Measurements from ENCODE around the gene FAM181A.
A peak's percentile ranks its signal among the peaks of the same experiment; 100 is the strongest.

The FAM181A gene

GRCh38 chr14:93906341-93907329 is 20.5 kb upstream of the FAM181A start:
- Histone ChIP-seq H4K12ac (ENCODE audit: low read depth, low read length) (peak overlapping the region; percentile 22), H3K79me2 (ENCODE audit: control insufficient read depth, insufficient read depth, low read length, poor library complexity) (no peaks in the 10 kb centered on the region), H3K27me3 (ENCODE audit: insufficient read depth, low read length) (no peaks in the 10 kb centered on the region), H3K23ac (ENCODE audit: low read length) (no peak overlapping the region), H3K4ac (ENCODE audit: low read depth, low read length) (no peak overlapping the region), H3K4me1 (ENCODE audit: control insufficient read depth in 1 of 2, insufficient read depth in 2 of 2, low read length in 2 of 2) (no peaks in the 10 kb centered on the region), H3K79me1 (ENCODE audit: low read length) (peaks cover 2% of the 10 kb centered on the region), H2BK12ac (ENCODE audit: low read length) (no peak overlapping the region), H3K9me3 (ENCODE audit: insufficient read depth, low read depth, low read length) (peaks cover 3% of the 10 kb centered on the region), H3K9ac (ENCODE audit: low read length) (no peak overlapping the region), H3K4me2 (ENCODE audit: low read length) (no peak overlapping the region), H2BK5ac (ENCODE audit: low read depth, low read length, poor library complexity) (no peak overlapping the region), H4K8ac (ENCODE audit: low read depth, low read length) (peak overlapping the region; percentile 67), H3K4me3 (ENCODE audit: low read depth, low read length) (no peak overlapping the region), H2AFZ (ENCODE audit: insufficient read depth, low read length, poor library complexity) (peak overlapping the region; percentile 56), H3K18ac (ENCODE audit: low read length) (no peak overlapping the region), H3K27ac (ENCODE audit: low read depth, low read length) (no peak overlapping the region), H3K36me3 (ENCODE audit: control insufficient read depth in 1 of 2, insufficient read depth in 2 of 2, low read length in 2 of 2) (no peaks in the 10 kb centered on the region), H3K14ac (ENCODE audit: low read length) (no peak overlapping the region), H4K91ac (ENCODE audit: low read depth, low read length) (peak overlapping the region; percentile 39), H2AK5ac (ENCODE audit: low read length) (no peak overlapping the region), H2BK120ac (ENCODE audit: insufficient read depth, low read length, poor library complexity) (no peak overlapping the region)
- peak; percentile 62 to 85 for DNase-seq
- WGBS (ENCODE audit: extremely low coverage, insufficient coverage, insufficient read length), result no CpG with 5 or more reads among the region's 15 CpGs

DNA sequence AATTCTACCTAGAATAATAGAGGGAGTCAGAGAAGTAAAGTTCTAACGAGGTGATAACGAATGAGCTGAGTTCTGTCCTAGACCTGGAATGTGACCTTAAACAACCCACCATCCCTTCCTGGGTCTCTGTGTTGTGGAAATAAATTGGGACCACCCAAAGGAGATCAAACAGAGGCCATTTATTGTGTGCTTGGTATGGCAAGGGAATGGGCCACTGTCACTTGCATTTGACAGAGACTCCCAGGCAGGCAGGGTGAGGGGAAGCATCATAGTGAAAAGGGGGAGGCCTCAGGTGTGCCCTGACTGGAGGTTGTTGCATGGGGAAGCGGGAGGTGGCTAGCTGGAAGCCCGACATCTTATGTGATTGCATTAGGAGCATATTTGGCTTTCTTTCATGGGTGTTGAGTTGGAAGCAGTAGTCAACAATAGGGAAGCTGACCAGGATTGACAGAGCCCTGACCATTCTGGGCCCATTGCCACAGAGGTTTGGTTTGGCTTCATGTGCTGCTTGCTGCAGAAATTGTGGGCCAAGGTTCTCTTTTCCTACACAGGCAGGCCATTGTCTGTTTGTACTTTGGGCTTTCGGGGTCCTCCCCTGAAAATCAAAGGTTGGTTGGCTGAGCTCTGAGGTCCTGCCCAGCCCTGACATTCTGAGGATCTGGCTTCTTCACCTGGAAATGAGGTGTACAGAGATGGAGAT is 17.6 kb upstream of the FAM181A start:
- no peak overlapping the region for H3K4ac ChIP-seq (ENCODE audit: low read depth, low read length)
- H4K12ac ChIP-seq (ENCODE audit: low read depth, low read length), result no peak overlapping the region
- H3K36me3 ChIP-seq (ENCODE audit: control insufficient read depth in 1 of 2, insufficient read depth in 2 of 2, low read length in 2 of 2), result no peaks in the 10 kb centered on the region
- no peak overlapping the region for H3K18ac ChIP-seq (ENCODE audit: low read length)
- H3K23ac ChIP-seq (ENCODE audit: low read length), result no peak overlapping the region
- no peak overlapping the region for H2BK5ac ChIP-seq (ENCODE audit: low read depth, low read length, poor library complexity)
- peaks cover 1% of the 10 kb centered on the region for H3K9me3 ChIP-seq (ENCODE audit: insufficient read depth, low read depth, low read length)
- H3K27ac ChIP-seq (ENCODE audit: low read depth, low read length), result no peak overlapping the region
- H3K27me3 ChIP-seq (ENCODE audit: insufficient read depth, low read length), result no peaks in the 10 kb centered on the region
- H3K79me2 ChIP-seq (ENCODE audit: control insufficient read depth, insufficient read depth, low read length, poor library complexity), result no peaks in the 10 kb centered on the region
- DNase-seq, result no peak
- H3K79me1 ChIP-seq (ENCODE audit: low read length), result peaks cover 2% of the 10 kb centered on the region
- H3K4me2 ChIP-seq (ENCODE audit: low read length), result no peak overlapping the region
- no peak overlapping the region for H3K4me3 ChIP-seq (ENCODE audit: low read depth, low read length)
- no peak overlapping the region for H3K14ac ChIP-seq (ENCODE audit: low read length)
- no CpG with 5 or more reads among the region's 5 CpGs for WGBS (ENCODE audit: extremely low coverage, insufficient coverage, insufficient read length)
- no peak overlapping the region for H4K8ac ChIP-seq (ENCODE audit: low read depth, low read length)
- no peak overlapping the region for H2AFZ ChIP-seq (ENCODE audit: insufficient read depth, low read length, poor library complexity)
- no peak overlapping the region for H4K91ac ChIP-seq (ENCODE audit: low read depth, low read length)
- H3K9ac ChIP-seq (ENCODE audit: low read length), result no peak overlapping the region
- H3K4me1 ChIP-seq (ENCODE audit: control insufficient read depth in 1 of 2, insufficient read depth in 2 of 2, low read length in 2 of 2), result no peaks in the 10 kb centered on the region
- H2BK120ac ChIP-seq (ENCODE audit: insufficient read depth, low read length, poor library complexity), result no peak overlapping the region
- H2AK5ac ChIP-seq (ENCODE audit: low read length), result no peak overlapping the region
- H2BK12ac ChIP-seq (ENCODE audit: low read length), result no peak overlapping the region

DNA sequence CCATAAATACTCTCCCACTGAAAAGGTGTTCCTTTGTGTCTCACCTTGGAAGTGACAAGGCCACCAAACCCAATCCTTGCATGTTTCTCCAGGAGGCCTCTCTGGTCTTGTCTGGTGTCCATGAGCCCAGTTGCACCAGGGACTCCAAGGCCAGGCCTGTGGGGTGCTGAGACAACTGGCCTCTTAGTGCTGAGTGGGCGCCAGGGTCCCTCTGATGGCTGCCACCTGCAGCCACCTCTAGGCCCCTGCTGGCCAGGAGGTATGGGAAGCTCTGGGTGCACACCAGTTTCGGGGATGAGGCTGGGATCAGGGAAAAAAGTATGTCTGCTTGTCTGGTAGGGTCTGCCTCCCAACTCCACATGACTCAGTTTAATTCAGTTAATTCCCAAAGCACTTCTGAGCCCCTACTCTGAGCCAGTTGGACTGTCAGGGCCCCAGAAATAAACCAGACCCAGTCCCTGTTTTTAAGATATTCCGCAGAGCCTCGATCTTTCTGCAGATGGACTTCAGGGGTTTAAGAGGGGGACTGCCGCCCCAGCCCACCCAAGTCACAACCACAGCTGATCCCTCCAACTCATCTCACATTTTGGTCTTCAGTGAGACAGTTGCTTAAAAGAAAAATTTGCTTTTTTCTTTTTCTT is 15.0 kb upstream of the FAM181A start:
- H3K4me3 ChIP-seq (ENCODE audit: low read depth, low read length), result no peak overlapping the region
- no peak overlapping the region for H2BK5ac ChIP-seq (ENCODE audit: low read depth, low read length, poor library complexity)
- no peak overlapping the region for H3K23ac ChIP-seq (ENCODE audit: low read length)
- no peak overlapping the region for H3K4me2 ChIP-seq (ENCODE audit: low read length)
- WGBS (ENCODE audit: extremely low coverage, insufficient coverage, insufficient read length), result no CpG with 5 or more reads among the region's 5 CpGs
- H3K4ac ChIP-seq (ENCODE audit: low read depth, low read length), result no peak overlapping the region
- DNase-seq, result no peak
- H3K27ac ChIP-seq (ENCODE audit: low read depth, low read length), result no peak overlapping the region
- no peak overlapping the region for H3K9ac ChIP-seq (ENCODE audit: low read length)
- no peak overlapping the region for H3K18ac ChIP-seq (ENCODE audit: low read length)
- no peak overlapping the region for H4K12ac ChIP-seq (ENCODE audit: low read depth, low read length)
- no peaks in the 10 kb centered on the region for H3K9me3 ChIP-seq (ENCODE audit: insufficient read depth, low read depth, low read length)
- H3K36me3 ChIP-seq (ENCODE audit: control insufficient read depth in 1 of 2, insufficient read depth in 2 of 2, low read length in 2 of 2), result no peaks in the 10 kb centered on the region
- H4K91ac ChIP-seq (ENCODE audit: low read depth, low read length), result no peak overlapping the region
- H2BK12ac ChIP-seq (ENCODE audit: low read length), result no peak overlapping the region
- no peaks in the 10 kb centered on the region for H3K79me1 ChIP-seq (ENCODE audit: low read length)
- H2BK120ac ChIP-seq (ENCODE audit: insufficient read depth, low read length, poor library complexity), result no peak overlapping the region
- H2AFZ ChIP-seq (ENCODE audit: insufficient read depth, low read length, poor library complexity), result no peak overlapping the region
- H2AK5ac ChIP-seq (ENCODE audit: low read length), result no peak overlapping the region
- H4K8ac ChIP-seq (ENCODE audit: low read depth, low read length), result no peak overlapping the region
- H3K14ac ChIP-seq (ENCODE audit: low read length), result no peak overlapping the region
- no peaks in the 10 kb centered on the region for H3K4me1 ChIP-seq (ENCODE audit: control insufficient read depth in 1 of 2, insufficient read depth in 2 of 2, low read length in 2 of 2)
- H3K79me2 ChIP-seq (ENCODE audit: control insufficient read depth, insufficient read depth, low read length, poor library complexity), result no peaks in the 10 kb centered on the region
- no peaks in the 10 kb centered on the region for H3K27me3 ChIP-seq (ENCODE audit: insufficient read depth, low read length)

- Histone ChIP-seq H3K9ac (ENCODE audit: low read length) (no peak overlapping the region), H3K79me1 (ENCODE audit: low read length) (no peaks in the 10 kb centered on the region), H3K18ac (ENCODE audit: low read length) (no peak overlapping the region), H3K14ac (ENCODE audit: low read length) (no peak overlapping the region), H4K12ac (ENCODE audit: low read depth, low read length) (no peak overlapping the region), H3K79me2 (ENCODE audit: control insufficient read depth, insufficient read depth, low read length, poor library complexity) (no peaks in the 10 kb centered on the region), H3K4me3 (ENCODE audit: low read depth, low read length) (no peak overlapping the region), H2BK12ac (ENCODE audit: low read length) (no peak overlapping the region), H4K8ac (ENCODE audit: low read depth, low read length) (no peak overlapping the region), H3K4me2 (ENCODE audit: low read length) (no peak overlapping the region), H3K27me3 (ENCODE audit: insufficient read depth, low read length) (no peaks in the 10 kb centered on the region), H2BK5ac (ENCODE audit: low read depth, low read length, poor library complexity) (no peak overlapping the region), H3K36me3 (ENCODE audit: control insufficient read depth in 1 of 2, insufficient read depth in 2 of 2, low read length in 2 of 2) (no peaks in the 10 kb centered on the region), H3K23ac (ENCODE audit: low read length) (no peak overlapping the region), H4K91ac (ENCODE audit: low read depth, low read length) (no peak overlapping the region), H3K9me3 (ENCODE audit: insufficient read depth, low read depth, low read length) (no peaks in the 10 kb centered on the region), H2BK120ac (ENCODE audit: insufficient read depth, low read length, poor library complexity) (no peak overlapping the region), H3K4me1 (ENCODE audit: control insufficient read depth in 1 of 2, insufficient read depth in 2 of 2, low read length in 2 of 2) (no peaks in the 10 kb centered on the region), H2AFZ (ENCODE audit: insufficient read depth, low read length, poor library complexity) (no peak overlapping the region), H3K27ac (ENCODE audit: low read depth, low read length) (no peak overlapping the region), H2AK5ac (ENCODE audit: low read length) (no peak overlapping the region), H3K4ac (ENCODE audit: low read depth, low read length) (no peak overlapping the region)
- no peak for DNase-seq
- WGBS (ENCODE audit: extremely low coverage, insufficient coverage, insufficient read length), result no CpG with 5 or more reads among the region's 4 CpGs
Measured at GRCh38 chr14:93912782-93913181, 14.4 kb upstream of the FAM181A start.

Data from trophoblast cell (in vitro differentiated cells and primary cell).